Measurements from ENCODE around the gene HOXB3.

The HOXB3 gene

GRCh38 chr17:48514477-48514876, 75.6 kb downstream of the HOXB3 start:
- Histone ChIP-seq H3K79me2 (ENCODE audit: insufficient read depth, low read length) (no peaks in the 10 kb centered on the region), H3K9me2 (ENCODE audit: low read depth, low read length) (no peaks in the 10 kb centered on the region), H3K4me1 (ENCODE audit: insufficient read depth, low read length, severe bottlenecking) (no peaks in the 10 kb centered on the region), H3K9me3 (ENCODE audit: low read length) (no peaks in the 10 kb centered on the region), H3K4me3 (ENCODE audit: low read depth, low read length, poor library complexity, severe bottlenecking) (no peak overlapping the region), H3K27me3 (ENCODE audit: insufficient read depth, low read length) (no peaks in the 10 kb centered on the region), H3K36me3 (ENCODE audit: insufficient read depth, low read length) (no peaks in the 10 kb centered on the region), H3K4me2 (ENCODE audit: low read length) (no peak overlapping the region), H3K9ac (ENCODE audit: low read length) (no peak overlapping the region), H2AFZ (ENCODE audit: low read length) (no peak overlapping the region), H3F3A (ENCODE audit: insufficient read depth, low read length) (no peaks in the 10 kb centered on the region), H4K20me1 (ENCODE audit: insufficient read depth, low read length) (no peaks in the 10 kb centered on the region), H3K27ac (ENCODE audit: low read depth, low read length, poor library complexity, severe bottlenecking) (no peak overlapping the region)
- no peak for TF ChIP-seq EZH2 (IDR thresholded peaks at IDR 0.05; ENCODE audit: borderline replicate concordance, low read length)
- TF ChIP-seq, protein P1, sequence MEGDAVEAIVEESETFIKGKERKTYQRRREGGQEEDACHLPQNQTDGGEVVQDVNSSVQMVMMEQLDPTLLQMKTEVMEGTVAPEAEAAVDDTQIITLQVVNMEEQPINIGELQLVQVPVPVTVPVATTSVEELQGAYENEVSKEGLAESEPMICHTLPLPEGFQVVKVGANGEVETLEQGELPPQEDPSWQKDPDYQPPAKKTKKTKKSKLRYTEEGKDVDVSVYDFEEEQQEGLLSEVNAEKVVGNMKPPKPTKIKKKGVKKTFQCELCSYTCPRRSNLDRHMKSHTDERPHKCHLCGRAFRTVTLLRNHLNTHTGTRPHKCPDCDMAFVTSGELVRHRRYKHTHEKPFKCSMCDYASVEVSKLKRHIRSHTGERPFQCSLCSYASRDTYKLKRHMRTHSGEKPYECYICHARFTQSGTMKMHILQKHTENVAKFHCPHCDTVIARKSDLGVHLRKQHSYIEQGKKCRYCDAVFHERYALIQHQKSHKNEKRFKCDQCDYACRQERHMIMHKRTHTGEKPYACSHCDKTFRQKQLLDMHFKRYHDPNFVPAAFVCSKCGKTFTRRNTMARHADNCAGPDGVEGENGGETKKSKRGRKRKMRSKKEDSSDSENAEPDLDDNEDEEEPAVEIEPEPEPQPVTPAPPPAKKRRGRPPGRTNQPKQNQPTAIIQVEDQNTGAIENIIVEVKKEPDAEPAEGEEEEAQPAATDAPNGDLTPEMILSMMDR (IDR thresholded peaks at IDR 0.05; ENCODE audit: low read length): no peak

DNA sequence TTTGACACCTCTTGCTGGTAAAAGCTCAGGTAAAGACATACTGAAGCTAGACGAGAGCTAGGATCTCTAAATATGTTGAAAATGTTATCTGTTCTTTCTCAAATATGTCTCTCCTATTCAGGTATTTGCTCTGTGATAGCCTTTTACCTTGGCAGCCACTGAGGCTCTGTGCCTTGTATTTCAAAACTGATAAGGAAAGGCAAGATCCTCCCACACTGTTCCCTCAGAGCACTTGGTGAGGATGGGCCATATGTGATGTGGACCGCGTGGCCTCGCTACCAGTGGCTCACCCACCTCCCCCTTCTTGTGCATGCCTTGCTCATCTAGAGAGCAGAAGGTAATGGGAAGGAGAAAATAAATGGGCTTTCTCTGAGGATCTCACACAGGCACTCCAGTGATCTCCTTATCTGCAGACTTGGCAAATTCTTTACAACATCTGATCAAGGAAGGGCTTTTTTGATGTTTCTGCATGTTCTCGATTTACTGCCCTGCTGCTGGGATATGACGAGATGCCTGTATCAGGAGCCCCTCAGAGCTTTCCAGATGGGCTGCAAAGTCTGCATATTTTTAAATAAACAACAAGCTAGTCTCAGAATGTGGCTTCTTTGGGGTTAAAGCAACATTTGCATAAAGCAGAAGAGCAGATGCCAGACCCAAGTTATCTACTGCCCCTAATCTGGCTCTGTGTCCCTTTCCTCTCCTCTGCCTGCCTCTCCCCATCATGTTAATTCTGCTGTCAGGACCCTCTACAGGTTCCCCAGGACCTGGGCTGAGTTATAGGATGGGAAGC, 76.2 kb downstream of the HOXB3 start:
- Histone ChIP-seq H3K9me3 (ENCODE audit: low read length) (no peaks in the 10 kb centered on the region), H3F3A (ENCODE audit: insufficient read depth, low read length) (no peaks in the 10 kb centered on the region), H3K9ac (ENCODE audit: low read length) (no peak overlapping the region), H3K9me2 (ENCODE audit: low read depth, low read length) (no peaks in the 10 kb centered on the region), H3K4me2 (ENCODE audit: low read length) (no peak overlapping the region), H3K36me3 (ENCODE audit: insufficient read depth, low read length) (no peaks in the 10 kb centered on the region), H2AFZ (ENCODE audit: low read length) (no peak overlapping the region), H3K27ac (ENCODE audit: low read depth, low read length, poor library complexity, severe bottlenecking) (no peak overlapping the region), H3K4me3 (ENCODE audit: low read depth, low read length, poor library complexity, severe bottlenecking) (no peak overlapping the region), H3K79me2 (ENCODE audit: insufficient read depth, low read length) (no peaks in the 10 kb centered on the region), H3K4me1 (ENCODE audit: insufficient read depth, low read length, severe bottlenecking) (no peaks in the 10 kb centered on the region), H4K20me1 (ENCODE audit: insufficient read depth, low read length) (no peaks in the 10 kb centered on the region), H3K27me3 (ENCODE audit: insufficient read depth, low read length) (no peaks in the 10 kb centered on the region)
- TF ChIP-seq EZH2 (IDR thresholded peaks at IDR 0.05; ENCODE audit: borderline replicate concordance, low read length): no peak
- TF ChIP-seq, protein P1 (IDR thresholded peaks at IDR 0.05; ENCODE audit: low read length): no peak

GRCh38 chr17:48513097-48513496, 76.9 kb downstream of the HOXB3 start:
- TF ChIP-seq EZH2 (IDR thresholded peaks at IDR 0.05; ENCODE audit: borderline replicate concordance, low read length): no peak
- TF ChIP-seq, protein P1 (IDR thresholded peaks at IDR 0.05; ENCODE audit: low read length): no peak
- Histone ChIP-seq H4K20me1 (ENCODE audit: insufficient read depth, low read length) (no peaks in the 10 kb centered on the region), H3K9me3 (ENCODE audit: low read length) (no peaks in the 10 kb centered on the region), H3K27ac (ENCODE audit: low read depth, low read length, poor library complexity, severe bottlenecking) (no peak overlapping the region), H2AFZ (ENCODE audit: low read length) (no peak overlapping the region), H3K36me3 (ENCODE audit: insufficient read depth, low read length) (no peaks in the 10 kb centered on the region), H3K9ac (ENCODE audit: low read length) (no peak overlapping the region), H3K4me2 (ENCODE audit: low read length) (no peak overlapping the region), H3K27me3 (ENCODE audit: insufficient read depth, low read length) (no peaks in the 10 kb centered on the region), H3F3A (ENCODE audit: insufficient read depth, low read length) (no peaks in the 10 kb centered on the region), H3K4me1 (ENCODE audit: insufficient read depth, low read length, severe bottlenecking) (no peaks in the 10 kb centered on the region), H3K4me3 (ENCODE audit: low read depth, low read length, poor library complexity, severe bottlenecking) (no peak overlapping the region), H3K79me2 (ENCODE audit: insufficient read depth, low read length) (no peaks in the 10 kb centered on the region), H3K9me2 (ENCODE audit: low read depth, low read length) (no peaks in the 10 kb centered on the region)
